GM18517 (cell line): ENCODE results near the gene PAF1.

Source experiments
- ATAC-seq: cut with Tn5 transposase; IDR thresholded peaks from one replicate; pipeline ENCODE4 v1.9.1; 2021; ENCODE audit warnings: mild to moderate bottlenecking, moderate library complexity; ENCODE audit not compliant: unreplicated experiment

PAF1 gene

DNA sequence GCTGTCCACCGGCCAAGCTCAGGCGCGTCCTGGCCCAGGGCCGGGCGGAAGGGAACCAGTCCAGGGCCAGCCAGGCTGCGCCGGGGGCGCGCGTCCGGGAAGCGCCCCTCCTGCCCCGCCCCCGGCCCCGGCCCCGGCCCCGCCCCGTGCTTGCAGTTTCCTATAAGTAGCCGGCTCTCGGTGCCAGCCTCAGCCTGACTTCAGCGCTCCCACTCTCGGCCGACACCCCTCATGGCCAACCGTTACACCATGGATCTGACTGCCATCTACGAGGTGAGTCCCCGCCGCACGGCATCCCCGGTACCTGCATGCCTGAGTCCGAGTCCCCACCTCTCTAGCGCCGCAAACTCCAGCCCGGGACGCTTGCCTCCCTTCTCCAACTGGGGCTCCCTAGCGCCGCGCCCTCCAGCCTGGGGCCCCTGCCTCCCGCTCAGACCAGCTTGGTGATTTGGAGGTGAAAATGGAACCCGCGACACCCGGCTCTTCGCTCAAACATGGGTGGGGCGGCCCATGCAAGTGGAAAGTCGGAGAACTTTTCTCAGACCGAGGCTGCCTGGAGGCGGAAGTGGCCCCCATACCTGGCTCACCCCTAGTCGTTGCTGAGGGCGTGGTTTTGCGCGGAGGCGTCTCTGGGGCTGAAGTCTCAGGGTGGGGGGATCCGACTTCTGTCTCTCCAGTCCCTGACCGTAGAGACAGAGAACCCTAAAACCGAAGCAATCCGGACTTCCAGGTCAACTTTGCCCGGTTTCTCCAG is 15.9 kb upstream of the PAF1 start, which contains the start of gene ZFP36:
TSS of gene ZFP36 (plus strand) at position 192 of the 754 bp plus-strand sequence. CDS start at position 250, 58 bp downstream.
- no peak for ATAC-seq

DNA sequence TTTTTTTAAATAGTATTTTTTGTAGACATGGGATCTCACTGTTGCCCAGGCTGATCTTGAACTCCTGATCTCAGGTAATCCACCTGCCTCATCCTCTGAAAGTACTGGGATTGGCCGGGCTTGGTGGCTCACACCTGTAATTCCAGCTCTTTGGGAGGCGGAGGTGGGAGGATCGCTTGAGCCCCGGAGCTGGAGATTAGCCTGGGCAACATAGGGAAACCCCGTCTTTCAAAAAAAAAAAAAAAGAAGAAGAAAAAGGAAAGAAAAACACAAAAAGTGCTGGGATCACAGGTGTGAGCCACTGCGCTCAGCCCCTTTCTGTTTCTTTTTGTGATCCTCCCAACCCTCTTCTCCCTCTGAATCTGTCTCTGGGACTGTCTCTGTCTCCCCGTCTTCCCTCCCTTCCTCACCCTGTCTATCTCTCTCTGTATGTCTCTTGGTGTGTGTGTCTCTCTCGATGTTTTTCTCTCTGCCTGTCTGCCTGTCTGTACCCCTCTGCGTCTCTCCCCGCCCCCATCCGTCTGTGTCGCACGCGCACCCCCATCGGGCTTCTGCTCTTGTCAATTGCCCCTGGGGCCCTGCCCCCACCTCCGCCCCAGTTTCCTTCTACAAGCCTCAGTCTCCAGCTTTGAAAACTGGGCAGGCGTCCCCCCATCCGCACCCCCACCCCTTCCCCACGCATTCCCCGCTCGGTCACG is 15.2 kb upstream of the PAF1 start:
- ATAC-seq = no peak

DNA sequence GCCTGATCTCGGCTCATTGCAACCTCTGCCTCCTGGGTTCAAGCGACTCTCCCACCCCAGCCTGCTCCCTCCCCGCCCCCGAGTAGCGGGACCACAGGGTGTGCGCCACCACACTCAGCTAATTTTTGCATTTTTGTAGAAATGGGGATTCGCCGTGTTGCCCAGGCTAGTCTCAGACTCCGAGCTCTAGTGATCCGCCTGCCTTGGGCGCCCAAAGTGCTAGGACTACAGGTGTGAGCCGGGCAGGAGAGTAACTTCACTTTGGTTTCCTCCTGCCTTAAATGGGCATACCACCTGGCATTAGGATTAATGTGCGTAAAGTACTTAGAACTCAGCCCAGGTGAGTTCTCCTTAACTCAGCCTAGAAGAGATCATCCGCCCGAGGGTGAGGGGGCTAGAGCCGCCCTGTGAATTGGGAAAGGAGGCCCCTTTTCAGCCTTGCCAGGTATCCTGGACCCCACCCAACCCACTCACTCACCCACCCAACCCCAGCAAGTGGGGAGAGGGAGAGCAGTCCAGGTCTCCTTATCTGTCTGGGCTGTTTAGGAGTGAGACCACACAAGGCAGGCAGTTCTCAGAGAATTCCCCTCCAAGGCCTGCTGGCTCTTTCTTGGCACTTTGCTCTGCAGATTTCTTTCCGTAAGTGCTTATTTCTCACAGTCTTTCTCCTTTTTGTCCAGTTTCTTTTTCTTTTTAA is 14.5 kb upstream of the PAF1 start:
- ATAC-seq = no peak

DNA sequence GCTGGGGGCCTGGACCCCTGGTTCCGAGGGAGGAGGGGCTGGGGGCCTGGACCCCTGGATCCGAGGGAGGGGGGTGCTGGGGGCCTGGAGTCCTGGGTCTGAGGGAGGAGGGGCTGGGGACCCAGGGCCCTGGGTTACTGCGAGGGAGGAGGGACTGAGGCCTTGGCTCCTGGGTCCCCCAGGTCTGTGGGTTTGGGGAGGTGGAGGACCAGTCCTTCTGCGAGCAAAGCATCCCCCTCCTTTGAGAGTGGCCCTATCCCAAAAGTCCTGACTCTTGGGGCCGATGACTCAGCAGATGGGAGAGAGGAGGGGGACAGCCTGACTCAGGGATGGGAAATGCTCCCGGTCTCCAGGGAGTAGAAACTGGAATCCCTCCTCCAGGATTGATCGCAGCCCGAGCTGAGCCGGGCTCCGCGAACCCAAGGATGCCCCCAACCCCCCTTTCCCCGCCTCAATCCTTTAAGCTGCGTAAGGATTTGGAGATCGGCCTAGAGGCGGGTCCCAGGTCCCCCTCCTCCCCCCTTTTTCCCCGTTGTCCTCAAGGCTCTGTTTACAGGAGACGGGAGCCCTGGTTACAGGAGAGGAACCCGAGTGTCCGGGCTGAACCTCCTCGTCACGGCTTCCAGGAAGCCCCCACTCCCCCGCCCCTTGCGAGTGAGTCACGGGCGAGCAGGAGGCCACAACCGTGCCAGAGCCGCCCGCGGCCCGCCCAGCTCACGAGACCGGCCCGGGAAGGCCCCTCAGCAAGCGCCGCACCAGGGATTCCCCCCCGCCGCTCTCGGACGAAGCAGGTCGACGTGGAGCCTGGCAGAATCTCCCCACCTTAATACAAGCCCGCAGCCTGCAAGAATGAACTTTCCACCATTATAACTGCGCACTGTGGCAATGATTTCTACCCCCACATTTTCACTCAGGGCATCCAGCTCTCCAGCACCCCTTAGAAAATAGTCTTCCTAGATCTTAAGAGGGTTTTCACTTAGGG is 12.7 kb upstream of the PAF1 start:
- ATAC-seq = no peak

DNA sequence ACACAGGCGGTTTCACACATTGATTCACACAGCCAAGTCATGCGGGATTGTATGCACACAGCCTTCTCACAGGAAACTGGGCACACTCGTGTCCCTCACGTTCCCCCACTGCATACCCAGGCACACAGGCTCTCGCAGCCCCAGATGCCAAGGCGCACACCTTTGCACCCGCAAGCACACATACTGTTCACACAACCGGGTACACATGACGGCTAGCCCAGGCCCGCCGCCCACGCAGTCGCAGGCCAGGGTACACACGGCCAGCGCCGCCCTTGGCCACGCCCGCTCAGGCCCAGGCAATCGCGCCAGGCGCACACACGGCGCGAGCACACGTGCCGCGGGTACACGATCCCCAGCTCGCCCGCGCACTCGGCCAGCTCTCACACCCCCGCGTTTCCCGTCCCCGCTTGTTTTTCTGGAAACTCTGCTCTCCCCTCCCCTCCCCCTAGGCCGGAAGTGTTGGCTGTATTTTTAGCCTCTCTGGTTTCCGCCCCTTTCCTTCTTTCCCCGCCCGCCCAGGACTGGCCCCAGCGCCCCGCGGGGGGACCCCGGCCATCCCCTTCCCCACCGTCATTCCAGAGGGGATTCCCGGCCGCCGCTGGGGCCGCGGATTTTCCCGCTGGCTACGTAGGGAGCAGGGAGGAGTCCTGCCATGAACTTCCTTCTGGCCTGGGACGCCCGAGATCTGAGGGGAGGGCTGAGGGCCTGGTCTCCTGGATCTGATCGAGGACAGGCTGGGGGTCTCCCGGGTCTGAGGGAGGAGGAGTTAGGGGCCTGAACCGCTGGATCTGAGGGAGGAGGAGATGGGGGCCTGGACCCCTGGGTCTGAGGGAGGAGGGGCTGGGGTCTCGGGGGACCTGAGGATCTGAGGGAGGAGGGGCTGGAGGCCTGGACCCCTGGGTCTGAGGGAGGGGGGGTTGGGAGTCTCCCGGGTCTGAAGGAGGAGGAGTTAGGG is 11.7 kb upstream of the PAF1 start:
- ATAC-seq = no peak

DNA sequence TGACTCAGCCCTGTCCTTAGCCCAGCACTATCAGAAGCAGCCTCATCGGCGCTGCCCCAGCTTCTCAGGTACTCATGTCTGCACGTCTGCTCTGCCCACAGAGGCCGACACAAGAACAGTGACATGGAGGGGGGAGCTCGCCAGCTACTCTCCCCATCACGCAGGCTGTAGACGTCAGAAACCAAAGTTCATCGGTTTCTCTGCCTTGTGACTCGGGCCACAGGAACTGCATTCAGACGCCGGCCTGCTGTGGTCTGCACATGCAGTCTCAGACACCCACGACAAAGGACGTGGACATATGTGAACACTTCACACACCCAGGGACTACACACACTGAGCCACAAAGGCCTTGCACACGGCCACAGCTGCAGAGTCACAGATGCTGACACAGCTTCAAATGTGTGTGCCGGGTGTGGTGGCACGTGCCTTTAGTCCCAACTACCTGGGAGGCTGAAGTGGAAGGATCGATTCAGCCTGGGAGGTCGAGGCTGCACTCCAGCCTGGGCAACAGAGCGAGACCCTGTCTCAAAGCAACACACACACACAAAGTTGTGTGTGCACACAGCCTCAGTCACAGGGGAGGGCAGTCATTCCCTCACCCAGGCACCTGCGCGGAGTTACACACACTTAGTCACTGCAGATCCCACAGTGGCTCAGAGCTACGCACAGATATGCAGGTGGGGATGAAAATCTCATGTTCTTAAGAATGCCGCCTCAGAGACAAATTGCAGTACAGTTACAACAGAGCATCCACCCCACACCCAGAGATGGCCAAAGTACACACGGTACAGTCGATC is 10.8 kb upstream of the PAF1 start:
- peak; percentile 22 for ATAC-seq

DNA sequence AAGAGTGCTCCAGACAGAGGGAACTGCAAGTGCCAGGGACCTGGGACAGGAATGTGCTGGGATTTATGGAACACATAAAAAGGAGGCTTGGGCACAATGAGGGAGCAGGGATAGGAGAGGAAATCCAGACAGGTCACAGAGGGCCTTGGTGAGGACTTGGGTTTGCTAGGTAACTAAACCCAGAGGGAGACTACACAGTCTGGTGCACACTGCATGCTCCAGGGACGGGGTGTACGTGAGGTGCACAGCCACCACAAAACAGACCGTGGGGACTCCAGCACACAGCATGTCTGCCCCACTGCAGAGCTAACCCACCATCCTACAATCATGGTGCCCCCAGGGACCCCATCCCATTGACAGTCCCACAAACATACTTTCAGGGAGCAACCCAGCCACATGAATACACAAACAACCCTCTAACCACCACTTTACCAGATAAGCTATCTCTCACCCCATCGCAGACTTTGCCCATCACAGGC is 10.2 kb upstream of the PAF1 start:
- ATAC-seq = no peak

DNA sequence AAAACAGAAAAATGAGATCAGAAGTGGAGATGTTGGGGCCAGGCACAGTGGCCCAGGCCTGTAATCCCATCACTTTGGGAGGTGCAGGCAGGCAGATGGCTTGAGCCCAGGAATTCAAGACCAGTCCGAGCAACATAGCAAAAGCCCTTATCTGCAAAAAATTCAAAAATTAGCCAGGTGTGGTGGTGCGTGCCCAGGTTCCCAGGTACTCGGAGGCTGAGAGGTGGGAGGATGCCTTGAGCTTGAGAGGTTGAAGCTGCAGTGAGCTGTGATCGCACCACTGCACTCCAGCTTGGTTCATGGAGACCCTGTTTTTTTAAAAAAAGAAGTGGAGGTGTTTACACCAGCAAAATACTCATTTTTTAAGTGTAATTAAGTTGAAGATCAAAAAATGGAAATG is 9.2 kb upstream of the PAF1 start:
- ATAC-seq = no peak

DNA sequence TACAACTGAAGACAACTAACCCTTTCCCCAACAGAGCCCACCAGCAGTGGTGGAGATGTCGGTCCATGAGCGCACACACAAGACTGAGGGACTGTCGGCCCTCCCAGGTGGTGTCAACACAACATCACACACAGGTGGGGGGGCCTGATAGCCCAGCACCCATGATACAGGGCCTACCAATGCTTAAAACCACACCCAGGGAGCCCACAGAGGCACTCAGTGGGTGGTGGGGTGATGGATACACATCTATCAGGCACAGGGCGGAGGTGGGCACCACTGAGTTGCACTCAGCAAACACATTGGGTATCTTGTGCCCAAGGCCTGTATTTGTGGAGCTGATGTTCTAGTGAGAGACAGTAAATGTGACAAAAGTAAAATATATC is 8.8 kb upstream of the PAF1 start:
- ATAC-seq = no peak

DNA sequence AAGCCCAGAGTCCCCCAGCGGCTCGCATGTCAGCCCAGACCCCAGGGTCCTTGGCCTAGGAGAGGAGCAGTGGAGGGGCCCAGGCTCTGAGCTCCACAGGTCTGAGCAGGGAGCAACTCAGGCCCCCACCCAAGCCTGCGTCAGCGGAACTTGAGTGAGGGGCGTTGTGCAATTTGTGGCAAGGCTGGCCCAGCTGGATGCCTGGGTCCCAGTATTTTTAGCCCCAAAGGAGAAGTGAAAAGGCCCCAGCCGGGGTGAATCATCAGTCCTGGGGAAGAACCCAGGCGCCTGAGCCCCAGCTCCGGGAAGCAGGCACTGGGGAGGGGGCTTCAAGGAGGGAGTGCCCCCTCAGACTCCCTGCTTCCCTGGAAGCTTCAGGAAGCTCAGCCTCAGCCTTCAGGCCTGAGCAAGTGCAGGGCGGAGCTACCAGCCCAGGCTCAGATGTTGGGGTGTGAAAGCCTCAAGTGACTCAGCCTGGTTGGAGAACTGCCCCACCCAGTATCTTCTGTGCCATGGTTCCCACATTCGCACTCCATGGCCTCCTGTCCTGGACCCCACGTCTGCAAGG is 7.5 kb upstream of the PAF1 start:
- no peak for ATAC-seq

DNA sequence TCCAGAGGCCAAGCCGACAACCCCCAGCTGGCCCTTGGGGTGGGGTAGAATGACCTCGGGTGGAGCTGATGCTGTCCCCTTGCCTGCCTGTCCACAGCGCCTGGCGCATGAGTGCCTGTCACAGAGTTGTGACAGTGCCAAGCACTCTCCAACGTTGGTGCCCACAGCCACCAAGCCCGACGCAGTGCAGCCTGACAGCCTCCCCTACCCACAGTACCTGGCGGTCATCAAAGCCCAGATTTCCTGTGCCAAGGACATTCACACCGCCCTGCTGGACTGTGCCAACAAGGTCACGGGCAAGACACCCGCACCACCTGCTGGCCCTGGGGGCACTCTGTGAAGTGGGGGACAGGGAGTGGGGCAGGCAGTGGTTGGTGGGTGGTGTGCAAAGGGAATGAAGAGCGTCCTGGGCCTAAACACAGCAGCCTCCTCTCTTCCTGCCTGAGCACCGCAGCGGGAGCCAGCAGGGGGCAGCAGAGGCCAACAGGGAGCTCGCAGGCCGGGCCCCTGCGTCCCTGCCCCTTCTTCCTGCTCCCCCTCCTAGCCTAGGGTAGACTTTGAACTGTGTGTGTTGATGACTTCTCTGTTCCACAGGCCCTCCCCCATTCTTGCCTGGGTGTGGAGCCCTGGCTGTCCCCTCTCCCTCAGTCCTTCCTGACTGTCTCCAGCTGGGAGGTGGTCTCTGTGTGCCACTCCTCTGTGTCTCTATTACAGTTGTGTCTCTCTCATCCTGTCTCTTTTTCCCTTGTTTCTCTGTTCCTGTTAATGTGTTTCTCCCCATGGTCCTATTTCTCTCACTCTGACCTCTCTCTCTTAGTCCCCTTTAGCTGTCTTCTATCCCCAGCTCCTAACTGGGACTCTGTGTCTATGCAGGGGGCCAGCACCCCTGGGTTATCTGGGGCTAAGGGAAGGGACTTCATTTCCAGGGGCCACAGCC is 6.7 kb upstream of the PAF1 start:
- ATAC-seq = peak; percentile 38

DNA sequence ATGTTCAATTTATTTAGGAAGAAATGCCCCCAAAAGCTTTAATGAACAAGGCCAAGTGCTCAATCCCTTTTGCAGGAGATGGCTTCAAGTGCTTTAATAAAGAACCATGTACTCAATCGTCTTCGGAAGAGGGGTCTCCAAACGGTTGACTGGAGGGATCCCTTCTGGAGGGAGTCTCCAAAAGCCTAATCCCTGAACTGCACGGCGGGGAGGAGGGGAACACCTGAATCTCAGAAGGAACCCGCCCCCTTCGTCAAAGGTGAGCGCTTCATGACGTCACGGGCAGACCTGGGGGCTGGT is 505 bp downstream of the PAF1 start:
- no peak for ATAC-seq

DNA sequence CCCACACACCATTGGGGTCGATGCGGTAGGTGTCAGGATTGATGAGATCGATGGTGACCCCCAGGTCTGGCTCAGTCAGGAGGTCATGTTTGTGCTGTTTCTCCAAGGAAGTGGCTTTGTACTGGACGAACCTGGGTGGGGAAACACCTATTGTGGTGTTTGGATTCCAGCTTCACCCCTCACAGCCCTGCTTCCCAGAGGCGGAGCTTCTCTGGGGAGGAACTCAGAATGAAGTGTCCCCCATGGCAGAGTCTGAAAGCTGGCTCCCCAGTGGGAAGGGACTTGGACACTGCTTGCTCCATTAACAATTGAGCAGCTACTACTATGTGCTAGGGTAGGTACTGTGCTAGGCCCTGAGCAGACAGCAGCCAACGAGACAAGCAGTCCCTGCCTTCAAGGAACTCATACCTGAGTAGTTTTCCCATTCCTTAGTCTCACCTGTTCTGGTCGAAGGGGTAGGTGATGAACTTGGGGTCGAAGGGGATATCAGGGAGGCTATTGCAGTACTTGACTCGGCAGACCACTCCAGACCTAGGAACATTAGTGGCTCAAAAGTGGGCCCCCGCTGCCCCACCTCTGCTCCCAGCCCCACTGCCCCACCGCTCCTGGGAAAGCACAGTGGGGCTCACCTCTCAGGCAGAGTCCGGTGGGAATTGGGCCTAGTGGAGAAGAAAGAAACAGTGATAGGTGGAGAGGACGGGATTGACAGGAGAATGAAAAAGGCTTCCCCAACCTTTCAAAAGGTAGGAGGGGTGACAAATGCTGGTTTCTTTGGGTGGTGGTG is 1.1 kb downstream of the PAF1 start:
- no peak for ATAC-seq

DNA sequence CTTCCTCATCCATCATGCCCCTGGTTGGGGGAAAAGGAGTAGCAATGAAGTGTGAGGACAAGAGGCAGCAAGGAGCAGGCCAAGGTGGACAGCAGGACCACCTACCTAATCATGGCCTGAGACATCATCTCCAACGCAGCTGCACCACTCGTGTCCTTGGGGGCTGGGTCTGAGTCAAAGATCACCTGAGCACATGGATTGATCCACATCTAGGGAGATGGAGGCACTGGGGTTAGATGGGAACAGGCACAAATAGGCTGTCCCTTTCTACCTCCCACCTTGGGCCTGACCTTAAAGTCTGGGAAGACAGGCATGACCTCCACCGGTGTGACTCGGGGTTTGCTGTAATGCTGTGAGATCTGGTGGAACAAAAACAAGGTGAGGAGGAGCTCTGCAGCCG is 2.2 kb downstream of the PAF1 start:
- ATAC-seq = no peak

DNA sequence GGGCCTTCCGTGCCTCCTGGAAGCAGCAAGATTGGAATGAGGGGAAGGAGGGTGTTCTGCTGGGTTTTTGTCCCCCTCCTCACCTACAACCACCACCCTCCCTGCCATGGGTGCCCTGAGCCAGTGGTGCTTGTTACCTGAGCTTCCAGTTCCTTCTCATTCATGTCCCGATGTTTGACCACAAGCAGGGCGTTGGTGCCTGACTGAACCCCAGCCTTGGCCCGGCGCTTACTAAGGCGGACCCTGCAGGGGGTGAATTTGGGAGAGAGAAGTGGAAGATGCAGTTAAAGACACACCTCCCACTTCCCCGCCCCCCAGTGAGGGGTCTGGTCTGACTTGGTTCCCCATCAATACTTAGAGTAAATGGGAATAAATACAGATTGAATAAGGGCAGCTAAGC is 4.3 kb downstream of the PAF1 start:
- ATAC-seq = no peak

DNA sequence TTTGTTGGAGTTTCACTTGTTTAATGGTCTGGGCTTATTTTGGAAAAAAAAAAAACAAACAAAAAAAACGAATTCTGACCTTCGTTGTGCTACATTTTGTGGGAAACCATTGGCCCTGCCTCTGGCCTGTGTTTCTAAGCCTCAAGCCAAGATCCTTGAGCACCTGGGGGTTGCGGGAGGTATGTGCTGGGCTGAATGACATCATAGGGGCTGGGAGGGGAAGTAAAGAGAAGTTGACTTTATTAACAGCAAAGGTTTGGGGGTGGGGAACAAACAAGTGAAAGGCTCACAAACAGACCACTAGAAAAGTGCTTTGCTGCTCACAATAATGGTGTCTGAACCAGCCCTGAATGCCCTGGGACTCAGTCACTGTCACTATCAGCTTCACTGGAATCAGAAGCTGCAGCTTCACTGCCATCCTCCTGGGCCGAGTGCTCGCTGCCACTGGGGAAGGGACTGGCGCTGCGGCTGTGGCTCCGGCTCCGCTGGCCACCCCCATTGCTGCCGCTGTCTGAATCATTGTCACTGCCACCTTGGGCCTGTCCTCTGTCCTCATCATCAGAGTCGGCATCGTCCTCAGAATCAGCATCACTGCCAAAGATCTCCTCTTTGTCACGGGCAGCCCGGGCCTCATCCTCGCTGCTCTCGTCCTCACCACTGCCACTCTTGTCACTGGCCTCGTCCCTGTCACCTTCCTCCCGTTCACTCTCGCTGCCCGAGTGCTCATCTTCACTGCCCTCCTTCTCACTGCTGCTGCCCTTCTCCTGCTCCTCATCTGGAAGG is 5.1 kb downstream of the PAF1 start:
- no peak for ATAC-seq
